GM18499 (cell line): Measurements from ENCODE around the gene PTPRE.

Experiments
- ATAC-seq: cut with Tn5 transposase; IDR thresholded peaks from one replicate; pipeline ENCODE4 v1.9.1; 2021; ENCODE audit warnings: moderate number of reproducible peaks; ENCODE audit not compliant: insufficient read depth, unreplicated experiment

The PTPRE gene

GRCh38 chr10:128051548-128051947, 144.6 kb downstream of the PTPRE start:
- ATAC-seq = no peak

DNA sequence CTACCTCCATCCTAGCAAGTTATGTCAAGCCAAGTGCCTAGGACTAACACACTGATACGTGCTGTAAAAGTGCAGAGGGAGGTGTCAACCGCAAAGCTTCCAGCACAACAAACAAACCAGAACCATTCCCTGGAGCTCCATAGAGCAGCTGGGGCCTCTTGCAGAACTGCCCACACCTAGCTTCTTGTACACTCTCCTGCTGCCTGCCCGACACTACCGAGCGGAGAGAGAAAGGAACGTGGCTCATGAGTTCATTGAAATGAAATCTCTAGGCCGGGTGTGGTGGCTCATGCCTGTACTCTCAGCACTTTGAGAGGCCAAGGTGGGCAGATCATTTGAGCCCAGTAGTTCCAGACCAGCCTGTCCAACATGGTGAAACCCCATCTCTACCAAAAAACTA, 145.8 kb downstream of the PTPRE start:
- ATAC-seq = no peak

- ATAC-seq = no peak
Measured at GRCh38 chr10:128053356-128053755, 146.5 kb downstream of the PTPRE start.

DNA sequence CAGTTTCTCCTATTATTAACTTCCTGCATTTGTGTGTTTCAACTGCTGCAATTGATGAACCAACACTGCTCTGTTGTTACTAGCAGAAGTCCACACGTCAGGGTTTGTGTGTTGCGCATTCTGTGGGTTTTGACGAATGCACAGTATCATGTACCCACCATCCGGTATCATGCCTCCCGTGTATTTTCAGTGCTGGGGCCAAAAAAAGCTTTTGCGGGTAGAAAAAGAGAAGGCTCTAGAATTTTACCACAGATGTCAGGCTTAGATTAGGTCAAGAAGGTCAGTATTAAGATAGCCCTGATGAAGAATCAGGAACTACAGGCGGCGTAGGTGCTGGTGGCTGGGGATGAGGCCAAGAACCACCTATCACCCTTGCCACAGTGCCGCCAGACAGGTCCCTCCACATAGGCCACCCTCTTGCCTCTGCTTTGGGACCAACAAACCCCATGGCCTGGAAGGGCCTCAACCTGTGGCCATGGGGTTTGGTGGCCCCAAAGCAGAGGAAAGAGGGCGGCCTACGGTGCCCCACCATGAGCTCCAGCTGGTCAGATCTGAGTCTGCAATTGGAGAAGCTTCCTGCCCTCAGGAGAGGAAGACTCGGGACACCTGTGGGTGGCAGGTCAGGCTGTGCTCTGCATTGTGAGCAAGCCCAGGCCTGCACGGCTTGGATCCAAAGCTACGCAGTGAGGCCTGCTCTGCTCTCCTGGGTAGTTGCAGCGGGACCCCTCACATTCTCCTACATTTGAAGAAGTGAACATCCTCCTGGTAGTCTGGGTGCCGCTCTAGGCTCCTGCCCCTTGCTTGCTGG, 147.5 kb downstream of the PTPRE start:
- ATAC-seq = no peak

- ATAC-seq = no peak
Measured at GRCh38 chr10:128055061-128055868, 148.4 kb downstream of the PTPRE start.

- ATAC-seq = no peak
Measured at GRCh38 chr10:128056303-128057050, 149.6 kb downstream of the PTPRE start.

DNA sequence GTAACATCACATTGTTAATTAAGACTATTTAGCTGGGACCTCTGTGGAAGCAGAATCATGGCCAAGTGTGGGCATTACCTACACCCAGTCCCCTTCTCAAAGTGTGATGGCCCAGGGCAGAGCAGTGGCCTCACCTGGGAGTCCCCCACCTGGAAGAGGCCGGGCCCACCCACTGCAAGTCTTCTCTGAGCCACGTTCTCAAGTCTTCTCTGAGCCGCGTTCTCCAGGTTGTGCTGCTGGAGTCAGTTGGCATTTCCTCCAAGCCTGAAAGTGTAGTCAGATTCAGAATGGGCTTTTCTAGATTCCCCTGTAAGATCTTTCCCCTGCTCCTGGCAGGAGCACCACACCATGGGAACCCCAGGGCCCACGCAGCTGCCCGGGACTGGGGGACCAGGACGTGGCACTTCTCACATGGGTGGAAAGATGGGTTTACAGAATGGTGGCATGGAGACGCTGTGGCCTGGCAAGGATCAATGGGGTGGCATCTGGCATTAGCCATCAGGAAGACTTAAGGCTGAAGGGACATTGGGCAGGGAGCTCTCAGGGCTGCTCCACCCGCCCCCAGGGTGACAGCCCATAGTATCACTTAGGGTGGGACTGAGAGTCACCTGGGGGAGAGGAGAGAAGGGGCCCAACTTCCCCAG, 151.3 kb downstream of the PTPRE start:
- no peak for ATAC-seq

DNA sequence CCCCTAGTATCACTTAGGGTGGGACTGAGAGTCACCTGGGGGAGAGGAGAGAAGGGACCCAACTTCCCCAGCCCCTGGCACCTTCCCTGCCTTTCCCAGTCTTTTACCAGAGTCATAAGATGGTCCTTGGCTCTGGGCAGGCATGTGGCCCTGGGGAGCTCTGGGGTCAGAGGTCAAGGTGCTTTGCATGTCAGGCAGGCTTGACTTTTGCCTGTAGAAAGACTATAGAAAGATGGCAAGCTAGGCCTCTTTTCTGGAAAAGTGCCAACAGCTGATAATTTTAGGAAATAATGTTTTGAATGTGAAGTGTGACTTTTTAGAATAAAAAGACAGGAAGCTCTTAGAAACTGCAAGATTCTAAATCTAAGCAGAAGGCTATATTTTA, 151.8 kb downstream of the PTPRE start:
- no peak for ATAC-seq

DNA sequence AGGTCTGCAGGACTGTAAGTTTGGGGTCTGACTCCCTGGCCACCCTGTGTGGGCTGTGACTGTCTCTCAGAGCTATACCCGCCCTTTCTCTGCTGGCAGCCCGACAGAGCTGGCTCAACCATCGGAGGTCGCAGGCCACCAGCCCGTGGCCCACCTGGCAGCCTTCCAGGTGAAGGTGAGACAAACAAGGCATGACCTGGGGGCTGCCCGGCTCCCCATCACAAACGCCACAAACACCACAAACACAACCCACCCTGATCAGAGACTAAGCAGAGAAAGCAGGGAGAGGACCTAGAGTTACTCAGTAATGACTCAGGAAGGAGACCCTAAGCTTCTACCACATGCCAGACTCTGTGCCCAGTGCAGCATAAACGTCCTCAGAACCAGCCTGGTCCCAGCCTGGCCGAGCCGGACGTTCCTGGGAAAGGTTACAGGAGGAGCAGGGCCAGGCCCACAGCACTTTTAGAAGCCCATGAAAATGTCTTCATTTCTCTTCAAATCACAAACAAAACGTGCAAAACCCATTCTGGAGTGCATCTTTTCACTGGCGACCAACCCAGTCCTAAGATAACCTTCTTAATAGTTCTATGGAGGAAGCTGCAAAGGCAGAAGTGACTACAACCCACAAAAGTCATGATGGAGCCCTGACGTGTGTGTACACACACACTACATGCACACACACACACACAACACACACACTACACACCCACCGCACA, 152.5 kb downstream of the PTPRE start:
- ATAC-seq = no peak

DNA sequence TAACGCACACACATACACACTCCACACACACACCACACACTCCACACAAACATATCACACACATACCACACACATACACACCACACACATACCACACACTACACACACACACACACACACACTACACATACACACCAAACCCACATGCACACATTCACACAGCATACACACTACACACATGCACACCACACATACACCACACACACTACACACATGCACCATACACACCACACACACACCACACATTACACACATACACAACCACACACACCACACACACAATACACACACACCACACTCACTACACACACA, 153.0 kb downstream of the PTPRE start:
- ATAC-seq = no peak

DNA sequence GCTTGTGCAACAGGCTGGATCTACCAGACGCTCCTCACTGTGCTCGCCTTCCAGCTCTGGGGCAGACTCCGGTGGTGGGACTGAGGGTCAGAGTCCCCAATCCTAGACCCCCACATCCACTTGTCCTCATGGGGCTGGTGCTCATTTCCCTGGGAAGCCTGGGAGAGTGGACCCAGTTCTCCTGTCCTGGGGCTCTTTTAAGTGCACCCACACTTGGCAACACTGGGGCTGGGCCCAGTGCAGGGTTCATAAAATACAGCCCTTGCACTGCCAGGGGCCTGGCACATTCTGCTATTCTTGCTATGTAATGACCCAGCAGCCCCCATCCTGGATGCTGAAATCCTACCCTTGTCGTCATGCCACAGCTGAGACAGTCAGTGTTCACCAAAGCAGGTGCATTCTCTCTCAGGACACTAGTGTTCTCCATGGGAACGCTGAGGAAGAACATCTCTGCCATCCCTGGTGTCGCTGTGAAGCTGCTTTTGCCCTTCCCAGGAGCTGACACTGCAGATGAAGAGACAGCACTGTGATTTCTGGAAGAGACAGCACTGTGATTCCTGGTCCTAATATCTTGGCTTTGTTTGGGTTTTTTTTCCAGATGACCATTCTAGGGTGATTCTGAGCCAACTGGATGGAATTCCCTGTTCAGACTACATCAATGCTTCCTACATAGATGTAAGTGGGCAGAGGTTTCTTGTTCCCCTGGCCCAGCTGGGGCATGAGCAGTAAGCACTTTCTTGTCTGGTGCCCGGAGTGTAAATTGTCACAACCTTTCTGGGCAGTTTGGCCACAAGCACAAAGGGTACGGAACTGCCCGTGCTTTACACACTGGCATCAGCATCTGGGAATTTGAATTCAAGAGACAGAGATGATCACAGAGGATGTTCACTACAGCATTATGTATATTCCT, 153.7 kb downstream of the PTPRE start:
- ATAC-seq = no peak

DNA sequence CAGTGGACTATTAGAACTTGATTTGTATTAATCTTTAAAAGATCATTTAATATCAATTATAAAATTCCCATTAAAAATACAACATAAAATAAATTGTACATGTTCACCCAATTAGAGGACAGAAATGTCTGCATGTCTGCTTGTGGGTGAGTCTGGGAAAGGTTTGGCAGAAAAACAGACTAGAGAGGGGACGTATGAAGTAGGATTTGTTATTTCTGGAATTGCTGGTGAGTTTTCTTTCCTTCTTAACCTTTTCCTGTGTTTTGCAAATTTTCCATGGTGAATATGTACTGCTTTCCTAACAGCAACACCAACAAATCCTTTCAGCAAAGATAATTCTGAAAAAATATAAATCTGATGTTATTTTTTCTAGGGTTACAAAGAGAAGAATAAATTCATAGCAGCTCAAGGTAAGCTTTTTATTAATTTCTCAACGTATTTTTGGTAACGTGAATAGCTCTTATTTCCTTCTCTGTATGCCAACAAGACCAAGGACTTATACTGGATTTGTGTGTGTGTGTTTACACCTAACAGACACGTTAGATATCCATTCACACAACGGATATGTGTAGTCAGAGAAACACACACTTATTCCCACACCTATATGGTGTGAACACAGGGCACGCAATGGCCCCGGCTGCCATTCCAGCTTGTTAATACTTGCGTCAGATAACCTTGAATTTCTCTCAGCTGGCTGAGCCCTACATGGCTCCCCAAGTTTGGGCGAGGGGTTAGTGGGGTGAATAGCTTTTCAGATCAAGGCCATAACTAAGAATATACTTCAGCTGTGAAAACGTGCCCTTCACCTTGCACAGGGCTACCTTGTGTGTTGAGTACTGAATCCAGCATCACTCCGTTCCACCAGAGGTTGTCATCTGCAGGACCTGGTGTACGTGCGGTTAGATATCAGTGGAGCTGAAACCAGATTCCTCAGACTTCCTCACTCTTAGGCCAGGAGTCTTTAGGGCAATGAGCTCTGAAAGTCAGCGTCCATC, 154.7 kb downstream of the PTPRE start:
- no peak for ATAC-seq

DNA sequence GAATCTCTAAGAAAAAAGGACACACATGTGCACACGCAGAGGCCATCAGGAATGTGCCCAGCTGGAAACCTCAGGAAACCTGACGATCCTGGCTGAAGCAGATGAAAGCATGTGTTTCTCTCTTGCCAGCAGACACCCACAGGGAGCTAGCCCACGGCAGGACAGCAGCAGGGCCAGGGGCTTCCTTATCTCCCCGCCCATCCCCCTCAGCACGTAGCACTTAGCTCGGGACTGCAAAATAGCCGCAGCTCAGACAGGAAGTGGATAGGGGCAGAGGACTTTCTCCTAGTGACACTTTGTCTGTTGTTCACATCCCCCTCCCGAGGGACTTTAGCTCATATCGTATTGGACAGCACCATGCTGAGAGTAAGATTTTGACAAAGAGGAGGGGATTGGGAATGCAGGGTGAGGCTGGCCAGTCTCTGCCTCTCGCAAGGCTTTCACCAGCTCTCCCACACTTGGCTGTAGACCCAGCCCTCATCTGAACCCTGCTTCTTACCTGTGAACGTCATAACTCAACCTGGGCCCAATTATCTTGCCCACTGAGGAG, 155.5 kb downstream of the PTPRE start:
- no peak for ATAC-seq

DNA sequence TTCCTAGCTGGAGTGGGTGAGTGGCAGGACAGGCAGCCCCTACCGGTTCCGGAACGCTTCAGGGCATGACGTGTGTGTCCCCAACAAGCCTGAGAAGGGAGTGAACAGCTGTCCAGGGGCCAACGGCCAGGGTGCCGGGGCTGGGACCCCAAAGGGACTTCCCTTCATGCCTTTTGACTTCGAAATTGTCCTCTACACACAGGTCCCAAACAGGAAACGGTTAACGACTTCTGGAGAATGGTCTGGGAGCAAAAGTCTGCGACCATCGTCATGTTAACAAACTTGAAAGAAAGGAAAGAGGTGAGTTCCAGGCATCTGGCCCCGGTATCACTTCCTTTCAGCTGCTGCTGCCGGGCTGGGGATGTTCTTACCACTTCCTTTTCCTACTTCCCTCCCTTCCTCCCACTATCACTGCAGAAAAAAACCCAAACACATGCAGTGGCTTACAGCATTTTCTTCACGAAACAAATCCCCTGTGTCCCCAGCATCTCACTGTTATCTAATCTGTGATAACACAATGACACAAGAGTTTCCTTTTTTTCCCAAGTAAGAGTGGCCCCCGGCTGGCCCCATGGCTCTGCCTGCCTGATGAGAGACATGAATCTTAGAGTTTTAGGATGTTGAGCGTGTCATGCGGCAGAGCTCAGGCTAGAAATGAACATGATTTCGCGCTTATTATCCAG, 156.1 kb downstream of the PTPRE start:
- ATAC-seq = no peak

DNA sequence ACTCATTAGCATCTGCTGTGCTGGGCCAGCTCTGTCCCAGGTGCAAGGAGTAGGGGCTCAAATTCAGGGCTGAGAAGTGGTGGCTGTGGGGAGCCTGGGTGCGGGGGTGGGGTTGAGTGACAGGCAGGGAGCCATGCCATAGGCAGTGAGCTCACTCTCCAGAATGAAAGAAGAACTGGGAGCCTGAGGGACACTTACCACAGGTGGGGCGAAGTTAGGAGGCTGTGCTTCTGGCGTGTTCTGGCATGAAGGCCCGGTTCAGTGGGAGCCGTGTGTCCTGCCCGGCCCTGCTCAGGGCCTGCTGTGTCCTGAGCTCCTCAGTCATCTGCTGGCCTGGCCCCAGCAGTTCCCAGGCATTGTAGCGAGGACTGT, 156.8 kb downstream of the PTPRE start:
- no peak for ATAC-seq

DNA sequence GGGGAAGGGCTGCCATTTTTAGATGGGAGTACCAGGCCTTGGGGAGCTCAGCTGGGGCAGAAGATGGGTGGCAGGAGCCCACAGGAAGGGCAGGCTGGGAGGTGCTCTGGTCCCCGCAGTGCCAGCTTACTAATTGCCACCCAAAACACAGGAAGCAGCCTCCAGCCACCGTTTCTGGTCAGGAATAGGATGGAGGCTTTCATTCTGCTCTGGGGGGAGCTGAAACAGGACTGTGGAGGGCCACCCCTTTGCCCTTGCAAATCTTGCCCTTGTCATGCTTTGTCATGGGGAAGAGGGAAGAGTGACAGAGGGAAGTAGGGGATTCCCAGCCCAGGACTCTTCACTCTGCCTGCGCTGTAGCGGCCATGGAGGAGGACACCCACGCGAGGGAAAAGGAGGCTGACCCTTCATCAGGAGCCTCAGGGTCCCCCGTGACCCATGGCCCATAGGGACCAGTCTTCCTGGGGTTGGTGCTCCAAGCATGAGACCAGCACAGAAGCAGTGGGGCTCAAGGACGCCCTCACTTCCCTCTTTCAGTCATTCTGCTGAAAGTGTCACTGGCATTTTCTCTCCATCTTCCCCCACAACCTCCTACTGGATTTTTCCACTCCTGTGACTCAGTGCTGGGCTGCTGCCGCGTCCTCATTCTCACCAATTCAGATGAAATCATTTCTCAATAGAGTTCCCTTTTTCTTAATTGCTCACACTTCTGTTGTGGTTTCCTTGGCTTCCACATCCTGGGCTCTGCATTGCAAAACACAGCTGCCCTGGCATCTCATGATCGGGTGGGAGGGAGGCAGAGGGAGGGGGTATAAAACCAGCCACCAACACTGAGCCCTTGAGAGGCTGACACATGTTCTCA, 157.4 kb downstream of the PTPRE start:
- peak; percentile 43 for ATAC-seq
